MM.1S (cell line): ENCODE data around the gene ZDHHC21.

ENCODE experiments used
- DNase-seq: peaks from one replicate; pipeline ENCODE4 v3.0.0-alpha.2; 2015
- H2AFZ ChIP-seq: fragments of 300-600 bp; sonication (generic); 2 replicates; pipeline ENCODE4 v1.6.0; 2016; ENCODE audit warnings: antibody characterized with exemption, low read length
- H3F3A ChIP-seq: fragments of 300-600 bp; sonication (generic); 2 replicates; pipeline ENCODE4 v1.6.1; 2016; ENCODE audit warnings: mild to moderate bottlenecking, antibody characterized with exemption, low read length, moderate library complexity, mixed read lengths; ENCODE audit not compliant: insufficient read depth
- H3K27ac ChIP-seq: fragments of 300-600 bp; sonication (generic); 2 replicates; pipeline ENCODE4 v1.5.1; 2016; ENCODE audit warnings: mild to moderate bottlenecking, low read length
- H3K27me3 ChIP-seq: fragments of 300-600 bp; sonication (generic); replicated peaks from 2 replicates; pipeline ENCODE4 v1.6.0; 2016; ENCODE audit warnings: low read length; ENCODE audit not compliant: insufficient read depth
- H3K36me3 ChIP-seq: fragments of 300-600 bp; sonication (generic); replicated peaks from 2 replicates; pipeline ENCODE4 v1.6.1; 2016; ENCODE audit warnings: mild to moderate bottlenecking, low read length, mixed read lengths; ENCODE audit not compliant: insufficient read depth
- H3K4me1 ChIP-seq: fragments of 300-600 bp; sonication (generic); 2 replicates; pipeline ENCODE4 v1.6.1; 2016; ENCODE audit warnings: low read length, mixed read lengths
- H3K4me2 ChIP-seq: fragments of 300-600 bp; sonication (generic); 2 replicates; pipeline ENCODE4 v1.6.0; 2016; ENCODE audit warnings: low read depth, low read length
- H3K4me3 ChIP-seq: fragments of 300-600 bp; sonication (generic); 2 replicates; pipeline ENCODE4 v1.5.1; 2016; ENCODE audit warnings: low read length, mixed read lengths
- H3K79me2 ChIP-seq: fragments of 300-600 bp; sonication (generic); 2 replicates; pipeline ENCODE4 v1.6.1; 2016; ENCODE audit warnings: mixed run types, low read length, mixed read lengths
- H3K9ac ChIP-seq: fragments of 300-600 bp; sonication (generic); 2 replicates; pipeline ENCODE4 v1.6.1; 2016; ENCODE audit warnings: low read length, mixed read lengths
- H3K9me2 ChIP-seq: fragments of 300-600 bp; sonication (generic); replicated peaks from 2 replicates; pipeline ENCODE4 v1.6.1; 2016; ENCODE audit warnings: mild to moderate bottlenecking, low read length, mixed read lengths; ENCODE audit not compliant: insufficient read depth
- H3K9me3 ChIP-seq: fragments of 300-600 bp; sonication (generic); replicated peaks from 2 replicates; pipeline ENCODE4 v1.6.1; 2016; ENCODE audit warnings: mild to moderate bottlenecking, low read length, mixed read lengths; ENCODE audit not compliant: insufficient read depth
- H4K20me1 ChIP-seq: fragments of 300-600 bp; sonication (generic); 2 replicates; pipeline ENCODE4 v1.6.1; 2016; ENCODE audit warnings: mild to moderate bottlenecking, low read length, moderate library complexity, mixed read lengths; ENCODE audit not compliant: insufficient read depth
- CTCF ChIP-seq: fragments of 300-600 bp; sonication (generic); IDR thresholded peaks from 2 replicates; pipeline ENCODE4 v1.5.1; 2016; ENCODE audit warnings: antibody characterized with exemption, low read length, mixed read lengths
- EZH2 ChIP-seq: fragments of 300-600 bp; sonication (generic); optimal IDR thresholded peaks from 2 replicates; pipeline ENCODE3; 2017; ENCODE audit warnings: low read depth, mild to moderate bottlenecking, antibody characterized with exemption, low read length, mixed read lengths
- EZH2phosphoT487 ChIP-seq: fragments of 300-600 bp; sonication (generic); IDR thresholded peaks from 2 replicates; pipeline ENCODE4 v1.6.1; 2018; ENCODE audit warnings: antibody characterized with exemption, low read length

The ZDHHC21 gene

GRCh38 chr9:14693251-14693861 lies at the start of gene ZDHHC21:
ZDHHC21 (minus strand) TSS chr9:14693432; CDS start chr9:14674340, 19,092 bp downstream.
- Histone ChIP-seq H3K79me2 (peaks cover 32% of the 10 kb centered on the region), H3K9me2 (no peaks in the 10 kb centered on the region), H3K27me3 (no peaks in the 10 kb centered on the region), H3K4me1 (0 out of 2 replicates have a peak, but pooled peaks cover 4% of the 10 kb centered on the region), H3K36me3 (no peaks in the 10 kb centered on the region), H3K9ac (peak within 1 kb of the TSS; percentile 51), H3K9me3 (no peaks in the 10 kb centered on the region), H3K27ac (peak within 1 kb of the TSS; percentile 65; the same call in 1 of the 2 replicates), H3K4me2 (peak within 1 kb of the TSS; percentile 60; the same call in 1 of the 2 replicates), H3K4me3 (peak within 1 kb of the TSS; percentile 61), H3F3A (peaks cover 7% of the 10 kb centered on the region; the same call in 1 of the 2 replicates), H2AFZ (peak within 1 kb of the TSS; percentile 77), H4K20me1 (no peaks in the 10 kb centered on the region)
- peak; percentile 65 for DNase-seq
- TF ChIP-seq CTCF (no peak), EZH2 (no peak), EZH2phosphoT487 (no peak)

- H4K20me1 ChIP-seq = no peaks in the 10 kb centered on the region
- no peaks in the 10 kb centered on the region for H3K9me2 ChIP-seq
- H3K9me3 ChIP-seq = no peaks in the 10 kb centered on the region
- no peaks in the 10 kb centered on the region for H3K36me3 ChIP-seq
- H3K27ac ChIP-seq = no peak overlapping the region
- H3K9ac ChIP-seq = no peak overlapping the region
- H3K4me3 ChIP-seq = no peak overlapping the region
- H3K4me1 ChIP-seq = no peaks in the 10 kb centered on the region
- no peak overlapping the region for H3K4me2 ChIP-seq
- H2AFZ ChIP-seq = no peak overlapping the region
- no peaks in the 10 kb centered on the region for H3F3A ChIP-seq
- H3K79me2 ChIP-seq = no peaks in the 10 kb centered on the region
- no peak for TF ChIP-seq EZH2phosphoT487
- no peak for TF ChIP-seq EZH2
- TF ChIP-seq CTCF = no peak
- no peaks in the 10 kb centered on the region for H3K27me3 ChIP-seq
- DNase-seq = no peak
Observed at GRCh38 chr9:14741369-14741768, 48.1 kb upstream of the ZDHHC21 start.

GRCh38 chr9:14733133-14733532 lies 39.9 kb upstream of the ZDHHC21 start:
- no peaks in the 10 kb centered on the region for H3K9me3 ChIP-seq
- no peaks in the 10 kb centered on the region for H4K20me1 ChIP-seq
- no peaks in the 10 kb centered on the region for H3F3A ChIP-seq
- no peak overlapping the region for H3K27ac ChIP-seq
- H2AFZ ChIP-seq = no peak overlapping the region
- no peaks in the 10 kb centered on the region for H3K9me2 ChIP-seq
- no peak overlapping the region for H3K9ac ChIP-seq
- no peaks in the 10 kb centered on the region for H3K79me2 ChIP-seq
- no peaks in the 10 kb centered on the region for H3K4me1 ChIP-seq
- no peaks in the 10 kb centered on the region for H3K36me3 ChIP-seq
- no peak overlapping the region for H3K4me3 ChIP-seq
- no peaks in the 10 kb centered on the region for H3K27me3 ChIP-seq
- DNase-seq = no peak
- H3K4me2 ChIP-seq = no peak overlapping the region
- TF ChIP-seq EZH2 (no peak), EZH2phosphoT487 (no peak), CTCF (no peak)
